ENCODE results near the gene STK26. TPM values are rescaled to one million over a fixed set of nuclear protein-coding genes. Genes with fewer than 3 reads are reported as not detected.
"Not testable (repeated sequence)": the region's sequence is repeated elsewhere in the genome, so short reads cannot be mapped to it uniquely, and the experiment has no call there.

The STK26 gene
- total RNA-seq, 1 donor from 2014 or later: 66.0 TPM

DNA sequence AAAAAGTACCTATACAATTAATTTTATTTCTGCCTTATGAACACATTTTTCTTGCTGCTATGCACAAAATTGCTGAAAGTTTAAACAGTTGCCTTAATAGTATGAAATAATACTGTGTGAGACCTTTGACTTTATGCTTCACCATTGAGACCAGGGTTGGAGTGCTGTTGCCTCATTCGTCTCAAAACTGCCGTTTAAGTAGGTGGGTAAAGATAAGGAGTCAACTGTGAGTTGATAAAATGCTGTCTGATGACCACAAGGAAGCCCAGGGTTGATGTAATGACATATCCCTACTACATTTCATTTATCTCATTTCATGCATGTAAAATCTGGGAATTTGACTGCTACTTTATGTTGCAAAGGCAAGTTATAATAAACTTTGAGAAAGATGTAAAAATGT is 23.4 kb downstream of the STK26 start:
- Mint-ChIP-seq H3K36me3 (ENCODE audit: low read depth) (peaks cover 6% of the 10 kb centered on the region), H3K27ac (no peak overlapping the region), H3K4me1 (peaks cover 6% of the 10 kb centered on the region), H3K9me3 (no peaks in the 10 kb centered on the region), H3K4me3 (no peak overlapping the region), H3K27me3 (no peaks in the 10 kb centered on the region)
- intact Hi-C loops (cut with micrococcal nuclease): no loop called here
- no peak for DNase-seq

DNA sequence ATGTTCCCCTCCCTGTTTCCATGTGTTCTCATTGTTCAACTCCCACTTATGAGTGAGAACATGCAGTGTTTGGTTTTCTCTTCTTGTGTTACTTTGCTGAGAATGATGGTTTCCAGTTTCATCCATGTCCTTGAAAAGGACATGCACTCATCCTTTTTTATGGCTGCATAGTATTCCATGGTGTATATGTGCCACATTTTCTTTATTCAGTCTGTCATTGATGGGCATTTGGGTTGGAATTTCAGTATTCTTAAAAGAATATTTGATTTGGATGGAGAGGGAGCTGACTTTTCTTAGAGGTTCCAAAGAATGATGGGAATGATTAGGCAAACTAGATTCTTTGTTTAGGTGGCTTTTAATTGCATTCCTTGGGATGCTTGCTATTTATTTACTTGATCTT is 28.7 kb downstream of the STK26 start:
- intact Hi-C loops (cut with micrococcal nuclease); DNase-seq; H3K27ac Mint-ChIP-seq; H3K27me3 Mint-ChIP-seq; H3K4me3 Mint-ChIP-seq; H3K9me3 Mint-ChIP-seq; H3K4me1 Mint-ChIP-seq: not testable (repeated sequence)
- peaks cover 14% of the 10 kb centered on the region for H3K36me3 Mint-ChIP-seq (ENCODE audit: low read depth)

DNA sequence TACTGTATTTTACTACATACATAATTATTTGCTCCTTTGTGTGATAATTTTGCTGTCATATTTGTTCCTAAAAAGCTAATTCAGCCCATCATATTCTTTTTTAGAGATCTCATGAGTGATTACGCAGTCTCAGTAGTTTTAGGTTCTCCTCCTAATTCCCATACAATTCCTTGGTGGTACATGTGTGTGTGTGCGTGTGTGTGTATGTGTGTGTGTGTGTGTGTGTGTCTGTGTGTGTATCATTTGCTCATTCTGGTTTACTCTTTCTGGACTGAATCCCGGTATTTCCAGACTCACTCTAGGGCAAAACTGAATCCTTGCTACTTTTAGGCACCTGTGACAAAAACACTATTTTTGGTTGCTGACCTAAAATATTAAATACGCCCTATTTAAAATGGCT is 34.9 kb downstream of the STK26 start:
- no peak for DNase-seq
- H3K27ac Mint-ChIP-seq: no peak overlapping the region
- peaks cover 12% of the 10 kb centered on the region for H3K36me3 Mint-ChIP-seq (ENCODE audit: low read depth)
- intact Hi-C loops (cut with micrococcal nuclease): no loop called here
- no peaks in the 10 kb centered on the region for H3K9me3 Mint-ChIP-seq
- H3K4me1 Mint-ChIP-seq: peaks cover 5% of the 10 kb centered on the region
- no peaks in the 10 kb centered on the region for H3K27me3 Mint-ChIP-seq
- H3K4me3 Mint-ChIP-seq: no peak overlapping the region

DNA sequence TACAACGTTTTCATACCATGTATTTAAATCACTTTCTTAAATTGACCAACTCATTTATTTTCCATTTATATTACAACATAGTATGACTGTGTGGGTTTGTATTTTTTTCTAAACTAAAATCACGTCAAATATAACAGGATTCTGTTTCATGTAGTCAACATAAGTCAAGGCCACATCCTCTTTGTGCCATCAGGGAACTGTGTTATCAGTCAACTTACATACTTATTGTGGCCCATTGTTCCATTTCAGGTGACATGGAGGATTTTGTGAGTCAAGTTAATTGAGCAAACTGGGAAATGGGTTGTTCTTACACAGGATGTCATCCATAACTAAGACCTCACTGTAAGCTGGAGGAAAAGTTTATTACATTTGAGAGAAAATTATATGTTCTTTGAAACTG is 35.9 kb downstream of the STK26 start:
- H3K9me3 Mint-ChIP-seq: no peaks in the 10 kb centered on the region
- peak overlapping the region; percentile 4 for H3K27ac Mint-ChIP-seq
- DNase-seq: no peak
- intact Hi-C loops (cut with micrococcal nuclease): no loop called here
- no peaks in the 10 kb centered on the region for H3K27me3 Mint-ChIP-seq
- H3K36me3 Mint-ChIP-seq (ENCODE audit: low read depth): peaks cover 14% of the 10 kb centered on the region
- no peak overlapping the region for H3K4me3 Mint-ChIP-seq
- peaks cover 5% of the 10 kb centered on the region for H3K4me1 Mint-ChIP-seq

DNA sequence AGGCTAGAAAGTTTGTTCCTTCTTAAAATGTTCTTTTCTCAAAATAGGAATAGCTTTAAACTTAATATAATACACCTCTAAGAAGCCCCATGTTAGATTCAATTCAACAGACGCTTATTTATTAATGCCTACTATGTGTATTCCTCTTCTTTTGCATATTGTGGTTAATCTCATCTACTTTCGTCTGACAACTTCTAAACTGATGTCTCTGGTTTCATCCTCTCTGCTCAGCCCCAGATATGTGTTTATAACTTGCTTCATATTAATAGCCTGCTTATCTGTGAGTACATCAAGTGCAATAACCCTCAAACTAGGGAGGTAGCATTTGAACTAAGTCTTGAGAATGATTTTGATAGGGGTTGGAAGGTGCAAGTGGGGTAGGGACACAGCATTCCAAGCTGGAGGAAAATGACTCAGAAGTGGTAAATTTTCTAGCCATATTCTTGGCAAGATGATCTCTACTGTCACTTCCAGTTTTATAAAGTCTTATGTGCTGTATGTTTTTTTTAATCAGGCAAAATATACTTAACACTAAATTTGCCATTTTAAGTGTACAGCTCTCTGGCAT is 37.0 kb downstream of the STK26 start:
- Mint-ChIP-seq H3K4me3 (no peak overlapping the region), H3K27ac (no peak overlapping the region)
- intact Hi-C loops (cut with micrococcal nuclease): no loop called here

DNA sequence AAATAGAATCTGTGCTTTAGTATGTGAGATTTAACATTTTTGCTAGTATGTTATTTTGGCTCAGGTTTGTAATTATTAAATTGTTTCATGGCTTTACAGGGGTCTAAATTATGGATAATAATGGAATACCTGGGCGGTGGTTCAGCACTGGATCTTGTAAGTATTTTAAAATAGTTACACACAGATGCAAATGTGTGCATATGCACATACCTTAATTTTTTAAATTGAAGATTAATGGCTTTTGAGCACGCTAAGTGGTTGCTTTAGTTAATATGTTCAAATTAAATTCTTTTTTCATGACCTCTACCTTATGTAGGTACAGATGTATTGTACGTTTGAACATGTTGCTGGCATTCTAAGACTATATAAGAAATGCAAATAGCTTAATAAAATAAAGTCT is 40.2 kb downstream of the STK26 start:
- peaks cover 5% of the 10 kb centered on the region for H3K4me1 Mint-ChIP-seq
- no peak overlapping the region for H3K4me3 Mint-ChIP-seq
- H3K36me3 Mint-ChIP-seq (ENCODE audit: low read depth): peaks cover 15% of the 10 kb centered on the region
- intact Hi-C loops (cut with micrococcal nuclease): no loop called here
- H3K27me3 Mint-ChIP-seq: no peaks in the 10 kb centered on the region
- H3K27ac Mint-ChIP-seq: no peak overlapping the region
- DNase-seq: no peak
- no peaks in the 10 kb centered on the region for H3K9me3 Mint-ChIP-seq

More for the DNA sequence above, 37.0 kb downstream of the STK26 start:
- Mint-ChIP-seq H3K36me3 (ENCODE audit: low read depth) (peaks cover 16% of the 10 kb centered on the region), H3K4me1 (peaks cover 5% of the 10 kb centered on the region), H3K27me3 (no peaks in the 10 kb centered on the region), H3K9me3 (no peaks in the 10 kb centered on the region)
- no peak for DNase-seq

DNA sequence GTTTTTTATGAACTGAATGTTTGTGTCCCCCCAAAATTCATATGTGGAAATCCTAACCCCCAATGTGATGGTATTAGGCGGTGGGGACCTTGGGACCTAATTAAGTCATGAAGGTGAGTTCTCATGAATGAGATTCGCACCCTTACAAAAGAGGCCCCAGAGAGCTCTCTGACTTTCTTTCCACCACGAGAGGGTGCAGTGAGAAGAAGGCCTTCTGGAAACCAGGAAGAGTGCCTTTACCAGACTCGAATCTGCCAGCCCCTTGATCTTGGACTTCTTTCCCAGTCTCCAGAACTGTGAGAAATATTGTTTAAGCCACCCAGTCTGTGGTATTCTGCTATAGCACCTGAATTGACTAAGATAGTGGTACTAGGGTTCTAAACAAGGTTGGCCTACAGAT is 40.8 kb downstream of the STK26 start:
- intact Hi-C loops (cut with micrococcal nuclease): no loop called here
- H3K36me3 Mint-ChIP-seq (ENCODE audit: low read depth): peaks cover 18% of the 10 kb centered on the region
- no peak overlapping the region for H3K4me3 Mint-ChIP-seq

DNA sequence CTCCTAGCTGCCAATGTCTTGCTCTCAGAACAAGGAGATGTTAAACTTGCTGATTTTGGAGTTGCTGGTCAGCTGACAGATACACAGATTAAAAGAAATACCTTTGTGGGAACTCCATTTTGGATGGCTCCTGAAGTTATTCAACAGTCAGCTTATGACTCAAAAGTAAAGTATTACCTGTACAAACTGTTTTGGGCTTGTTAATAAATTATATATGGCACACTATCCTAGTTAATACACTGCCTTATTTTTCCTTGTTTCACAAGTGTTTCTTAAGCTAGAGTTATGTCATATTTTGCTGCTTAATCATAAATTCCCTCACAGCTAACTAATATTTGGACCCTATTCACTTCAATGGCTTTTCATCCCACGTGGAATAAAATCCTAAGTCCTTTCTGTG is 45.3 kb downstream of the STK26 start:
- H3K36me3 Mint-ChIP-seq (ENCODE audit: low read depth): peaks cover 13% of the 10 kb centered on the region
- H3K4me1 Mint-ChIP-seq: no peaks in the 10 kb centered on the region
- no peaks in the 10 kb centered on the region for H3K9me3 Mint-ChIP-seq
- intact Hi-C loops (cut with micrococcal nuclease): no loop called here
- no peak for DNase-seq
- no peak overlapping the region for H3K4me3 Mint-ChIP-seq
- no peak overlapping the region for H3K27ac Mint-ChIP-seq
- no peaks in the 10 kb centered on the region for H3K27me3 Mint-ChIP-seq

More for the DNA sequence above, 40.8 kb downstream of the STK26 start:
- Mint-ChIP-seq H3K4me1 (peaks cover 5% of the 10 kb centered on the region), H3K27ac (no peak overlapping the region), H3K27me3 (no peaks in the 10 kb centered on the region), H3K9me3 (no peaks in the 10 kb centered on the region)
- no peak for DNase-seq

DNA sequence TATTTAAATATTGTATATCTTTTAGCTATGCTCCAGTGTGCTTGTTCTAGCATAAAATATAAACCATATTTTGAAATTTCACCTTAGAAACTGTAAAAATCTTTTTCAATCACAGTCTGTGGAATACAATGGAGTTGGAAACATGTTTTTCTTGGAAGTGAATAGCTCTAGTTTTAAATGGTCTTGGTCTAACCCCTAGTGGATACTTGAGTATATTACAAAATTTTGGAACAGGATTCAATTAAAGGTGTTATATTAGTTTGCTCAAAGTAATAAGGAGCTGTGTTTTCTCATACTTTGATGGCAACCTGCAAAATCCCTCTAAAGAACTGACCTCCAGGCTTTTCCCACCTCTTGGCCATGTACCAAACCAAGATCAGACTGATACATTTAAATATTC is 48.2 kb downstream of the STK26 start:
- Mint-ChIP-seq H3K4me1 (no peaks in the 10 kb centered on the region), H3K27me3 (no peaks in the 10 kb centered on the region), H3K4me3 (no peak overlapping the region), H3K27ac (no peak overlapping the region), H3K9me3 (no peaks in the 10 kb centered on the region), H3K36me3 (ENCODE audit: low read depth) (peaks cover 11% of the 10 kb centered on the region)
- no peak for DNase-seq
- intact Hi-C loops (cut with micrococcal nuclease): loop anchor here (10.0 kb wide), 3 partner anchors 46 to 246 kb away; partner anchors contain the start of gene STK26

DNA sequence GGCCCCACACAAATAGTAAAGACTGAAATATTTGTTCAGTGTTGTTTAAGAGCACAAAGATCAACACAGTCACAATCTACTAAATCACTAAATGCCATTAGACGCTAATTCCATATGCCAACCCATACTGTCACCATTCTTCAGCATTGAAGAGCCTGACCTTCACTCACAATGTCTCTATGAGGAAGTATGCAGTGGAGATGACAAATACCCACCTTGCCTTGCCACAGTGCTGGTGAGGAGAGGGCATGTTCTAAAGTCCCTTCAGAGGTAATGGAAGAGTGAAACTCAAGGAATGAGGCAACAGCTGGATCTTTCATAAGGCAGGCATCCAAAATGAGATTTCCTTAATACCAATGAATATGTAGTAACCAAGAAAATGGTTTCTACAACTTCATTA is 54.3 kb downstream of the STK26 start:
- Mint-ChIP-seq H3K27ac (no peak overlapping the region), H3K27me3 (no peaks in the 10 kb centered on the region), H3K4me1 (no peaks in the 10 kb centered on the region), H3K36me3 (ENCODE audit: low read depth) (peaks cover 6% of the 10 kb centered on the region), H3K4me3 (no peak overlapping the region), H3K9me3 (no peaks in the 10 kb centered on the region)
- DNase-seq: no peak
- intact Hi-C loops (cut with micrococcal nuclease): loop anchor here (10.0 kb wide), 3 partner anchors 53 to 253 kb away; partner anchors contain the start of gene STK26

DNA sequence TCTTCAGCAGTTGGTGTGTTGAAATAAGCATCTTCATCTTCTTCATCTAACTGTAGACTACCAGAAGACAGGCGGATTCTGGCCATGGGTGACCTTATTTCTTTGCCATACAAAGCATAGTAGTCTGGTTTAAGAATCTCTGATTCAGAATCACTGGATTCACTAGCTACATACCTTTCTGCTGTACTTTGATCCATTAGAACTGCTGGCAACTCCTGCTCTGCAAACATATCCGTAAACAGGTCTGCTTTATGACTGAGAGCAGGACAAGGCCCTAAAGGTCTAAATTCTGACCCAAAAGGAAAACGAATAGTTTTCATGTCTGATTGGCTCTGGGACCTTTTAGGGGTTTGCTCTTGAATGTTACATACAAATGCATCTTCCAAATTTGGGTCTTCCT is 54.8 kb downstream of the STK26 start:
- no peak overlapping the region for H3K4me3 Mint-ChIP-seq
- no peaks in the 10 kb centered on the region for H3K9me3 Mint-ChIP-seq
- DNase-seq: no peak
- intact Hi-C loops (cut with micrococcal nuclease): loop anchor here (10.0 kb wide), 3 partner anchors 53 to 253 kb away; partner anchors contain the start of gene STK26
- no peaks in the 10 kb centered on the region for H3K4me1 Mint-ChIP-seq
- H3K27me3 Mint-ChIP-seq: no peaks in the 10 kb centered on the region
- H3K36me3 Mint-ChIP-seq (ENCODE audit: low read depth): peaks cover 6% of the 10 kb centered on the region
- H3K27ac Mint-ChIP-seq: no peak overlapping the region

DNA sequence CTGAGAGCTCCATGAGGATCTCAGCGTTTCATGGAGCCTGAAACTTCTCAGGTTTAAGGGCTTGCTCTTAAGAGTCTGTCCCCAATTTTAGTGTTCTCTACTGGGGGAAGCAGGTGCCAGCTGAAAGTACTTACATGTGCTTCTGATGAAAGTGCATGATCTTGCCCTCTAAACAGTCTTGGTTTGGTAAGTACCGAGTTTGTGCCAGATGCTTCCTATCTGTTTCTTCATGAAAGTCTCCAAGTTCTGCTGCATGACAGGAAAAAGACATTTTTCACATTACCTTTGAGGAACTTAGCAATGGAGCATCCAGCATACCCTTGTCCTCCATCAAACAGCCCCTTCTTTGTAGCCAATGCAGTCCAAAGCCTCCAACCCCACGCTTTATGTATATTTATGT is 62.7 kb downstream of the STK26 start:
- H3K4me1 Mint-ChIP-seq: peaks cover 5% of the 10 kb centered on the region
- DNase-seq: no peak
- H3K4me3 Mint-ChIP-seq: no peak overlapping the region
- intact Hi-C loops (cut with micrococcal nuclease): no loop called here
- H3K36me3 Mint-ChIP-seq (ENCODE audit: low read depth): no peaks in the 10 kb centered on the region
- H3K9me3 Mint-ChIP-seq: no peaks in the 10 kb centered on the region
- no peak overlapping the region for H3K27ac Mint-ChIP-seq
- peaks cover 4% of the 10 kb centered on the region for H3K27me3 Mint-ChIP-seq

DNA sequence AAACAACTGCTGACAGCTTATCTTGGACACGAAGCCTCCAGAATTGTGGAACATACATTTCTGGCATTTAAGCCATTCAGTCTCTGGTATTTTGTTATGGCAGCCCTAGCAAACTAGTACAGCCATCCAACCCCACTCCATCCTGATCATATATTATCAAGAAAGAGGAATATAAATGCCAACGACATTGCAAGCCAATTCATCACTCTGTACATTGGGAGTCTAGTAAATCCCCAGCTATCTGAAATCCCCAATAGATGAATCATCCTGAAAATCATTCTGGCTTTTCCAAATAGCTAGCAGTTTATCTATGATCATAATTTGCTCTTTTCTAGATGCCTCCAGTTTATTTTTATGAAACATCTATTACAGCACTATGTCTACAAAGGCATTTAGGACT is 63.6 kb downstream of the STK26 start:
- intact Hi-C loops (cut with micrococcal nuclease): no loop called here
- peaks cover 4% of the 10 kb centered on the region for H3K27me3 Mint-ChIP-seq
- peaks cover 7% of the 10 kb centered on the region for H3K4me1 Mint-ChIP-seq
- no peak overlapping the region for H3K27ac Mint-ChIP-seq
- H3K9me3 Mint-ChIP-seq: no peaks in the 10 kb centered on the region
- H3K4me3 Mint-ChIP-seq: no peak overlapping the region
- no peak for DNase-seq
- no peaks in the 10 kb centered on the region for H3K36me3 Mint-ChIP-seq (ENCODE audit: low read depth)

DNA sequence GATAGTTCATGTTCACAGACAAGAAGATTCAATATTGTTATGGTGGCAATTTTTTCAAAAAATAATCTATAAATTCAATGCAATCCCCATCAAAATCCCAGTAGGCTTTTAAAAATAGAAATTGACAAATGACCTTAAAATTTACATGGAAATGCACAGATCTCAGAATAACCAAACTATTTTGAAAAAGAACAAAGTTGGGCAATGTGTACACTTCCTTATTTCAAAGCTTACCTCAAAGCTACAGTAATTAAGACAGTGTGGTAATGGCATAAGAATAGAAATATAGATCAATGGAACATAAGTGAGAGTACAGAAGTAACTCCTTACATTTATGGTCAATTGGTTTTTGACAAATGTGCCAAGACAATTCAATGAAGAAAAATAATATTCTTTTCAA is 65.8 kb downstream of the STK26 start:
- H3K4me1 Mint-ChIP-seq: peaks cover 11% of the 10 kb centered on the region
- H3K27me3 Mint-ChIP-seq: peaks cover 1% of the 10 kb centered on the region
- intact Hi-C loops (cut with micrococcal nuclease): no loop called here
- H3K27ac Mint-ChIP-seq: no peak overlapping the region
- no peaks in the 10 kb centered on the region for H3K36me3 Mint-ChIP-seq (ENCODE audit: low read depth)
- DNase-seq: no peak
- no peaks in the 10 kb centered on the region for H3K9me3 Mint-ChIP-seq
- H3K4me3 Mint-ChIP-seq: no peak overlapping the region

Data from activated CD4-positive, alpha-beta T cell treated with anti-CD3 and anti-CD28 coated beads, Interleukin-2, amount 10 ng/mL, durations not matched to agents 24 days and 14 days (primary cell).